ENCODE data around the gene CYP4F8.
"Not testable (repeated sequence)": the region's sequence is repeated elsewhere in the genome, so short reads cannot be mapped to it uniquely, and the experiment has no call there.

CYP4F8 gene, protein sequence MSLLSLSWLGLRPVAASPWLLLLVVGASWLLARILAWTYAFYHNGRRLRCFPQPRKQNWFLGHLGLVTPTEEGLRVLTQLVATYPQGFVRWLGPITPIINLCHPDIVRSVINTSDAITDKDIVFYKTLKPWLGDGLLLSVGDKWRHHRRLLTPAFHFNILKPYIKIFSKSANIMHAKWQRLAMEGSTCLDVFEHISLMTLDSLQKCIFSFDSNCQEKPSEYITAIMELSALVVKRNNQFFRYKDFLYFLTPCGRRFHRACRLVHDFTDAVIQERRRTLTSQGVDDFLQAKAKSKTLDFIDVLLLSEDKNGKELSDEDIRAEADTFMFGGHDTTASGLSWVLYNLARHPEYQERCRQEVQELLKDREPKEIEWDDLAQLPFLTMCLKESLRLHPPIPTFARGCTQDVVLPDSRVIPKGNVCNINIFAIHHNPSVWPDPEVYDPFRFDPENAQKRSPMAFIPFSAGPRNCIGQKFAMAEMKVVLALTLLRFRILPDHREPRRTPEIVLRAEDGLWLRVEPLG

DNA sequence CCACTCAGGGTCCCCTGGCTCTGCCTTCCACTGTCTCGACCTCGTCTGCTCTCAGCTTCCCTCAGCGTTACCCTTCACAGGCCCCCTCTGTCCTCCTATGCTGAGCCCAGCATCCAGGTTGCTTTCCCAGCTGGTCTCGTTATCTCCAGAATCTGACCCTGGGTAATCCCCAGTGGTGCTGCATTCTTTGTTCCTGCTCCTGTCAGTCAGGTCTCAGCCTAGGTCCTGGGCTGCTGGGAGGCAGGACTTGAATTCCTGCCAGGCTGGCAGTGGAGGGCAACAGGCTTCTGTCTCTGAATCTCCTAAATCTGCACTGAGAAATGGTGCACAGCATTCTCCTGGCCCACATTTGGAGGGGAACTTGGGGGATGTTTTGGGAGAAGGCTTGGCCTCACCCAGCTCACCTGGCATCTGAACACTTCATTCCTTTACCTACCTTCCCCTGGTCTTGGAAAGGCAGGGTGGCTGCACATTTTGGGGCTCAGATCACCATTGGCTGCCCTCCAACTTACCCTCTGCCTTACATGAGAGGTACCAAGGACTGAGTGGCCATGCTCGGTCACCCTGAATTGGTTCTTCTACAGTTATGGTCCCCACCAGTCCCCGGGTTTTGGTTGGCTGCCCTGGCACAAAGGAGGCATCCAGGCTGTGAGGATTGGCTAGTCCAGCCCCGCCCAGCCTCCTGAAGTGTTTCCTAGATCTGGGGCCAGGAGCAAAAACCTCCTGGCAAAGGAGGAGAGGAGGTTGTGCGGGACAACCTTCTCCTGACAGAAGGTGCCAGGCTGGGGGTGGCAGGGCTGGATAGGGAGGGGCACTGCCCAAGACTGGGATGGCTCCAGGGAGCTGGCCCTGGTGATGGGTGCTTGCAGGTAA is at the start of gene CYP4F8:
Gene CYP4F8, plus strand, starts transcription at position 712 of the 873 bp plus-strand sequence. CDS start 399 bp downstream, outside the sequence.
- DNase-seq (ENCODE audit: low read depth, low spot score), result no peak

DNA sequence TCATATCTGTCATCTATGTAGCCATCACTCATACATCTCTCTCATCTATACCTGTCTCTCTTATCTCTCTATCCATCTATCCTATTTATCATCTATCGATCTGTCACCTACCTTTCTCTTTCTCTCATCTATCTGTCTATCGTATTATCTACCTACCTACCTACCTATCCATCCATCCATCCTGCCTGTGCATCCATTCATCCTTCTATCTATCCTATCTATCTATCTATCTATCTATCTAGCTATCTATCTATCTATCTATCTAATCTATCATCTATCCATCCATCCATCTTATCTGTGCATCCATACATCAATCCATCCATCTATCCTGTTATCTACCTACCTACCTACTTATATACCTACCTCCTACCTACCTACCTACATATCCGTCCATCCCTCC is 44.6 kb upstream of the CYP4F8 start:
- DNase-seq (ENCODE audit: low read depth, low spot score), result no peak

DNA sequence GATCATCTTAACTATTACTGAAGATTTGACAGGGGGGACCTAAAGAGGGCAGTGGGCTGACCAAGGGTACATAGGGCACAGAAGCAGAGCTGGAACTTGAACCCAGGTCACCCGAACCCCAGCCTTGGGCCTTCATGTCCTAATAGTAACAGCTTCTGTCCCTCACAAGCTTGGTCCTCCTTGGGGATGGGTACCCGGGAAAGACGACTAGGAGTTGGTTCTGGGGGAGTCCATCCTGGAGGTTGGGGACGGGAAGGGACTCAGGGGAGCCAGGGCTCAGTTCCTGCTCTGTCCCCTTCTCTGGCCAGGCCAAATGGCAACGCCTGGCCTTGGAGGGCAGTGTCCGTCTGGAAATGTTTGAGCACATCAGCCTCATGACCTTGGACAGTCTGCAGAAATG is 39.6 kb upstream of the CYP4F8 start:
- DNase-seq (ENCODE audit: low read depth, low spot score), result no peak

DNA sequence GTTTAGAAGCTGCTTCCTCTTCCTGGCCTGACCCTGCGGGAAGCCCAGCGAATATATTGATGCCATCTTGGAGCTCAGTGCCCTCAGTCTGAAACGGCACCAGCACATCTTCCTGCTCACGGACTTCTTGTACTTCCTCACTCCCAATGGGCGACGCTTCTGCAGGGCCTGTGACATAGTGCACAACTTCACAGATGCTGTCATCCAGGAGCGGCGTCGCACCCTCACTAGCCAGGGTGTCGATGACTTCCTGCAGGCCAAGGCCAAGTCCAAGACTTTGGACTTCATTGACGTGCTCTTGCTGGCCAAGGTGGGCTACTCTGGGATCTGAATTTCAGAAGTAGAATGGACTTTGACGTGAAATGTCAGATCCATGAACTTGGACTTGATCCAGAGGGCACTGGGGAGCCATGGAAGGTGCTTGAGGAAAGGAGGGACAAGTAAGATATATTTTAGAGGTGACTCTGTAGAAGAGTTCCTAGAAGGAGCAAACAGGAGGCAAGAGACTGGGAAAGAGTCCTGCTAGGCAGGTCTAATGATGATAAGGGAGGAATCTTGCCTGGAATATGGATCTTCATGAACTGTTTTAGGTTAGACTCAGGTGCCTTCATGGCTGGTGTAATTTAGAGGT is 38.4 kb upstream of the CYP4F8 start:
- no peak for DNase-seq (ENCODE audit: low read depth, low spot score)

DNA sequence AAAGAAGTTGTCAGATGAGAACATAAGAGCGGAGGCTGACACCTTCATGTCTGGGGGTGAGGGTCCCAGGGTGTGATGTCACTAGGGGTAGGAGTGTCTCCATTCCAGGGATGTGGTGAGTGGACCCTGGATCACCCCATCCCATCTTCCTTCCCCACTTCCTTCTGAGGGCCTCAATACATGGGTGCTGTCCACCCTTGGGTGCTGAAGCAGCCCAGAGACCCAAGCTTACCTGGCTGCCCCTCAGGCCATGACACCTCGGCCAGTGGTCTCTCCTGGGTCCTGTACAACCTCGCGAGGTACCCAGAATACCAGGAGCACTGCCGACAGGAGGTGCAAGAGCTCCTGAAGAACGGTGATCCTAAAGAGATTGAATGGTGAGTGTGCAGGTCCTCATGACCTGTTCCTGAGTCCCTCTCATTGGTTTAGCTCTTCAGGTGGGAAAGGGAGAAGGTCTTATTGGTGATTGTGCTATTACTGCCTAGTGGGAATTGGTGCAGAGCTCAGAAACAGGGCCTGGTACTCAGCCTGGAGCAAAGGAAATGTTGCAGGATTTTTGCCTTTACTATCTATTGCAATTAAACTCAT is 37.7 kb upstream of the CYP4F8 start:
- DNase-seq (ENCODE audit: low read depth, low spot score), result no peak

DNA sequence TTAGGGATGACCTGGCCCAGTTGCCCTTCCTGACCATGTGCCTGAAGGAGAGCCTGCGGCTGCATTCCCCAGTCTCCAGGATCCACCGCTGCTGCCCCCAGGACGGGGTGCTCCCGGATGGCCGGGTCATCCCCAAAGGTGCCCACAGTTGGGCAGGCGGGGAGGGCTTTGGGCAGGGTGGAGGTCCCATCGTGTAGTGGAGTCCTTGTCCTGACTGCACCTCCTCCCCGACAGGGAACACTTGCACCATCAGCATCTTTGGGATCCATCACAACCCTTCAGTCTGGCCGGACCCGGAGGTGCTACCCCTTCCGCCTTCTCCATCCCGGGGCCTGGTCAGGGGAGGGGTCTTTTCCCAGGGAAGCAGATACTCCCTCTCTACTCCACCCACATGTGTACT is 31.7 kb upstream of the CYP4F8 start:
- DNase-seq (ENCODE audit: low read depth, low spot score), result no peak

DNA sequence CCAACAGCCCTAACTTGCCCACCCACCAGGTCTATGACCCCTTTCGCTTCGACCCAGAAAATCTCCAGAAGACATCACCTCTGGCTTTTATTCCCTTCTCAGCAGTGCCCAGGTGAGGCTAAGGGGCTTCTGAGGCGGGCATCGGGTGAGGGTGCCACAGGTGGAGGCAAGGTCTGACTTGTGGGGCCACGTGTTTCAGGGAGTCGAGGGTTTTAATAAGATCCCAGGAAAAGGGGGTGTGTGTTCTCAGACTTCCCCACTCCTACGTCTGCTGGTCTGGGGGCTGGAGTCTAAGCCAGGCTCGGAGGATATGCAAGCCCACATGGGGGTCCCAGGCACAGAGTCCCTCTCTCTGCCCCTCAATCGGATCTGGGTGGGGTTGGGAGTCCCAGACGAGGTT is 30.9 kb upstream of the CYP4F8 start:
- no peak for DNase-seq (ENCODE audit: low read depth, low spot score)

DNA sequence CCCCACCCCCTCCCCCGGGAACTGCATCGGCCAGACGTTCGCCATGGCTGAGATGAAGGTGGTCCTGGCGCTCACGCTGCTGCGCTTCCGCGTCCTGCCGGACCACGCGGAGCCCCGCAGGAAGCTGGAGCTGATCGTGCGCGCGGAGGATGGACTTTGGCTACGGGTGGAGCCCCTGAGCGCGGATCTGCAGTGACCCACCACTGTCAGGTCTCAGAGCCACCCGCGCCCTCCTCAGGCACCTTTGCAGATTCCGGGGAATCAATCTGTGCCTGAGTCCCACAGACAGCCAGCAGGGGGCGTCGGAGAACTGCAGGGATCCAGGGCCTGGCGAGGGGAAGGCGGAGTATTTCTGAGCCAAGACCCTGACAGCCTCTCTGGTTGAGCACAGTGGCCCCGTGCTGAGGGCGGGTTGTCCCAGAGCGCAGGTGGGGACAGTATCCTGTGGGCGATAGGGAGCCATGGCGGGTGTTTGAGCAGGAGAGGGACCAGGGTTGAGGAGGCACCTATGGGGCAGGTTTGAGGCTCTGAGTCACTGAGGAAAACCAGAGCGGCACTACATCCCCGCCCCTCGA is 30.4 kb upstream of the CYP4F8 start:
- DNase-seq (ENCODE audit: low read depth, low spot score), result no peak

DNA sequence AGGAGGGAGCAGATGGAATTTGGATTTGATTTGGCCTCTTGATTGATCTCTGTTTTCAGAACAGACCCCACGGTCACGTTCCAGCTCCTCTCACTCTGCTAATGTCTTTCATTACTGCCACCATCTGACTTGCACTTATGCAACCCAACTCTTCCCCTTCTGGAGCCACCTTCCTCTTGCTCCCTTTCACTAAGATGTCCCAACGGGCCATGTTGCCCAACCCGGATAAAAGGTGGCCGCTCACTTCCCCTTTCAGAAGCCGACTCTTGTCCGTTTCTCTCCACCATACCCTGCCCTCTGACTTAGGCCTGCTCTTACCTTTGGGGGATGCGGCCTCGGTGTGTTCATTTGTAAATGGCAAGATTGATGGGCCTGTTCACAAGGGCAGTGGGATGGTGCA is 27.4 kb upstream of the CYP4F8 start:
- DNase-seq (ENCODE audit: low read depth, low spot score), result no peak

DNA sequence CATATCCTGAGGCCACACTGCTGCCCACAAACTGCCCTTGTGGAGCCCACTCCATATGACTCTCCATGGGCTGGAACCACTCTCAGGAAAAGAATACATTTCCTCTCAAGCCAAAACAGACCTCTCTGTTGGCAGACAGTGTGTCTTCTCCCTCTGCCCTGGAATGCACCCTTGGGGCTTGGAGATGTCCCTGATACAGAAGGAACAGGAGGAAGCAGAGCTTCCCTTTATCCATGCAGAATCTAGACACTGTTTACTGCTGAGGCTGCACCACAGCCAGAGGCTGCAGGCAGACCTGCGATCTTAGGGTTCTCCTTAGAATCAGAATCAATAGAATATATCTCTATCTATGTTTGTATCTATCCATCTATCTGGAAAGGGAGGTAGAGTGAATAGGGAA is 26.8 kb upstream of the CYP4F8 start:
- no peak for DNase-seq (ENCODE audit: low read depth, low spot score)

DNA sequence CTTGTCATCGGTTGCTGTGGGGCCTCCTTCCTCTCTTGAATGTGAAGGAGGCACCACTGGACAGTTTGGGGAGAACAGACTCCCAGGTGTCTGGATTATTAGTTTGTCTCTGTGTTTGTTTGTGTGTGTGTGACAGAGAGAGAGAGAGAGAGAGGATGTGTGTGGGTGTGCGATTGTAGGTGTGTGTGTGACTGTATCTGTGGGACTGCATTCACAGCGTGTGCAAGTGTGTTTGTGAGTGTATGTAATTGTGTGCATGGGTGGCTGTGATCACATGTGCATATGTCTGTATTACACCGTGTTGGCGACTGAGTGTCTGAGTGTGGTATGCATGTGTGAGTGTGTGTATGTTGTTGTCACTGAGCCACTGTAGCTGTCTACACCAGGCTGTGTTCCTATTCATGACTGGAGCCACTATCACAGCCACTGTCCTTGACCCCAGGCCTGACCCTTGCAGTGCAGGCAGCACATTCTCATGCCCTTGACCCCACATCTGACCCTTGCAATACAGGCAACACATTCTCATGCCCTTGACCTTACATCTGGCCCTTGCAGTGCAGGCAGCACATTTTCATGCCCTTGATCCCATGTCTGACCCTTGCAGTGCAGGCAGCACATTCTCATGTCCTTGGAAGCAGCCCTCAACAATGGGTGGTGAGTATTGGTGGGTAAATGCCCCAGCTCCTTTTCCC is 25.1 kb upstream of the CYP4F8 start:
- no peak for DNase-seq (ENCODE audit: low read depth, low spot score)

DNA sequence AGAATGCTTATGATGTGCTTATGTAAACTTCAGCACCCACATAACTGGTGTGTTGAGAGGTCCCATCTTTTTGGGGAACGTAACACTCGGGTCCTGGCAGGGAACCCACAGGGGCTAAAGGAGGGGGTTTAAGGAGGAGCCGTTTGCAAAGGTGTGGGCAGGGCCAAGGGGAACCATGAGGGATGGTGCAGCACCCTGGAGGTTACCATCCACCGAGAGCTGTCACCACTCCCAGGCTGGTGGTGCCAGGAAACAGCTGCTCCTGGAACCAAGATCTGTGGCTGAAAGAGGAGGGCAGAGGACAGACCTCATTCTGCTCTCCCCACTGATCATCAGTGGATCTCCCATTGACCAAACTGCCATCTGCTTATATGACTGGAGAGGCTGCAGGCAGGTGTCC is 23.2 kb upstream of the CYP4F8 start:
- no peak for DNase-seq (ENCODE audit: low read depth, low spot score)

DNA sequence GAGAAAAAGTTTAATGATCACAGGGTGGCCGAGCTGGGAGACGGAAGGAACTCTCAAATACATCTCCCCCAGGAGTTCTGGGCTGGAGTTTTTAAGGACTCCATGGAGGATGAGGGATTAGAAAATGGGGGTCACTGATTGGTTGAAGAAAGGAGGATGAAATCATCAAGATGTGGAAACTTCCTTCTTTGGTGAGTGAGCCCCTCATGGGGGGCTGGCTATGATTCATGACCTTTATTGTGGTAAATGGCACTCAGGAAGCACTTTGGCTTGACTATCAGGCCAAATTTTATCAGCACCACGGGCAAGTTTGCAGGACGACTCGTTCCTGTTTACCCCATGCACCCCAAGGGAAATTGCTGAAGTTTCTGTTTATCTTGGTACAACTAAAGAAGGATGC is 22.5 kb upstream of the CYP4F8 start:
- not testable (repeated sequence) for DNase-seq (ENCODE audit: low read depth, low spot score)

DNA sequence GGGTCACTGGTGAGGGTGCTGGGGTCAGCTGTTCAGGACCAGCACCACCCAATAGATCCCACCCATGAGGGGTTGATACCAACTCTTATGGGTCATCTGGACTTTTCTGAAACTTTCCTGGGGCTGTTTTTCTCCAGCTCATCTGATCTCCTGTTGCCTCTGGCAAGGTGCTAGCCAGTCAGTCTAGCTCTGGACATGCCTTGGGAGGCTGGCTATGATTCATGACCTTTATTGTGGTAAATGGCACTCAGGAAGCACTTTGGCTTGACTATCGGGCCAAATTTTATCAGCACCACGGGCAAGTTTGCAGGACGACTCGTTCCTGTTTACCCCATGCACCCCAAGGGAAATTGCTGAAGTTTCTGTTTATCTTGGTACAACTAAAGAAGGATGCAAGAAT is 21.3 kb upstream of the CYP4F8 start:
- DNase-seq (ENCODE audit: low read depth, low spot score), result not testable (repeated sequence)

DNA sequence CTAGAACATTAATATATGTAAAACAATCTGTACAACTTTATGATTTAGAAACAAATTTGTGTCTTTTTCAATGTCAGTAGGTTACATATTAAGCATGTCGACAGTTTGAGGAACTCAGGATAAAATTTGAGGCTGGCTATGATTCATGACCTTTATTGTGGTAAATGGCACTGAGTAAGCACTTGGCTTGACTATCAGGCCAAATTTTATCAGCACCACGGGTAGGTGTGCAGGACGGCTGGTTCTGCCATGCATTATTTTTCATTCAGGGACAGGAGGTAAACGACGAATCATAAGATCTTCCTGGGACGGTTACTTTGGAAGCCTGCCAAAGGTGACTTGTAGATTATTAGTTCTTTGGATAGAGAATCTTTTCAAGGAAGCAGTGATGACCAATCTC is 19.9 kb upstream of the CYP4F8 start:
- no peak for DNase-seq (ENCODE audit: low read depth, low spot score)

DNA sequence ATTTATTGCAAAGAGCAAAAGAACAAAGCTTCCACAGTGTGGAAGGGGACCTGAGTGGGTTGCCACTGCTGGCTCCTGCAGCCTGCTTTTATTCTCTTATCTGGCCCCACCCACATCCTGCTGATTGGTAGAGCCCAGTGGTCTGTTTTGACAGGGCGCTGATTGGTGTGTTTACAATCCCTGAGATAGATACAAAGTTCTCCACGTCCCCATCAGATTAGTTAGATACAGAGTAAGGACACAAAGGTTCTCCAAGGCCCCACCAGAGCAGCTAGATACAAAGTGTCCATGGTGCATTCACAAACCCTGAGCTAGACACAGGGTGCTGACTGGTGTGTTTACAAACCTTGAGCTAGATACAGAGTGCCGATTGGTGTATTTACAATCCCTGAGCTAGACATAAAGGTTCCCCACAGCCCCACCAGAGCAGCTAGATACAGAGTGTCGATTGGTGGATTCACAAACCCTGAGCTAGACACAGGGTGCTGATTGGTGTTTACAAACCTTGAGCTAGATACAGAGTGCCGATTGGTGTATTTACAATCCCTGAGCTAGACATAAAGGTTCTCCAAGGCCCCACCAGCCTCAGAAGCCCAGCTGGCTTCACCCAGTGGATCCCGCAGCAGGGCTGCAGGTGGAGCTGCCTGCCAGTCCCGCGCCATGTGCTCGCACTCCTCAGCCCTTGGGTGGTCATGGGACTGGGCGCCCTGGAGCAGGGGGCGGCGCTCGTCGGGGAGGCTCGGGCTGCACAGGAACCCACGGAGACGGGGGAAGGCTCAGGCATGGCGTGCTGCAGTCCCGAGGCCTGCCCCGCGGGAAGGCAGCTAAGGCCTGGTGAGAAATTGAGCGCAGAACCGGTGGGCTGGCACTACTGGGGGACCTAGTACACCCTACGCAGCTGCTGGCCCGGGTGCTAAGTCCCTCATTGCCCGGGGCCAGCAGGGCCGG is 6.8 kb upstream of the CYP4F8 start:
- DNase-seq (ENCODE audit: low read depth, low spot score), result not testable (repeated sequence)

DNA sequence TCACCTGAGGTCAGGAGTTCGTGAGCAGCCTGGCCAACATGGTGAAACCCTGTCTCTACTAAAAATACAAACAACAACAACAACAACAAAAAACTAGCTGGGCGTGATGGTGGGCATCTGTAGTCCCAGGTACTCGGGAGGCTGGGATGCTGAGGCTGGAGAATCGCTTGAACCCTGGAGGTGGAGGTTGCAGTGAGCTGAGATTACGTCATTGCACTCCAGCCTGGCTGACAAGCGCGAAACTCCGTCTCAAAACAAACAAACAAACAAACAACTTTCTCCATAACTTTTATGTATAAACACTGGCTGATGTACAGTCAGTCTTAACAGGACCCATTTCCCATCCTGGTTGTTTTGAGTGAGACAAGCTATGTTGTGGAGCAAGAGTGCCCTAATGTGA is 5.8 kb upstream of the CYP4F8 start:
- DNase-seq (ENCODE audit: low read depth, low spot score), result no peak

DNA sequence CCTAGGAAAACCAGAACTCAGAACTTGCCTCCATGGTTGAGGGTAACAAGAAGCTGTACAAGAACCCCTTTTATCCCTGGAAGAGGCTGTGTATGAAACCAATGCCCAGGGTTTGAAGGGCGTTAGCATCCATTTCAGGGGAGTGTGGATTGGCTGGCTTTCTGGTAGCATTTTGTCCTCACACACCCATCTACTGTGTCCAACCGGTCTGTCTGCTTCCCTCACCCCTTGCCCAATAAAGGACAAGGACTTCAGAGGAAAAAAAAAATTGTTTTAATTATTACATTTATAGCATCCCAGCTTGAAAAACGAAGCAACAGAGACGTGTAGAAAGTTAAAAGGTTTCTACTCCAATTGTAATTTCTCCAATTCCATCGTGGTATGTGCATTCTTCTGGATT is 2.7 kb upstream of the CYP4F8 start:
- no peak for DNase-seq (ENCODE audit: low read depth, low spot score)

DNA sequence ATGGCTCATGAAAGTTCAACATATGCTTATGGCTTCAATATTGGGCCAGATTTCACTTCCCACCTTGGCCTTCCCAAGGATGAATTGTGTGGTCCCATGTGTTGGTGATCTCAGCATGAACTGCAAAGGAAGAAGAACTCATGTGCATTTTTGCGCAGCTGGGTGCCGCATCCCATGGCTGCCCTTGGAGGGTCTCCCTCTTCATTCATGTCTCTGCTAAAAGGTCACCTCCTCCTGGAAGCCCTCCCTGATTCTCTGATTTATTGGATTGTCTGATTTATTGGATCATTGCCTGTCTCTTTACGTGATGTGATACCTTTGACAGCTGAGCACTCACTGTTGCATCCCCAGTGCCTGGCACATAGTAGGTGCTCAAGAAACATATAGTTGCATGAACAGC is 1.7 kb upstream of the CYP4F8 start:
- no peak for DNase-seq (ENCODE audit: low read depth, low spot score)

DNA sequence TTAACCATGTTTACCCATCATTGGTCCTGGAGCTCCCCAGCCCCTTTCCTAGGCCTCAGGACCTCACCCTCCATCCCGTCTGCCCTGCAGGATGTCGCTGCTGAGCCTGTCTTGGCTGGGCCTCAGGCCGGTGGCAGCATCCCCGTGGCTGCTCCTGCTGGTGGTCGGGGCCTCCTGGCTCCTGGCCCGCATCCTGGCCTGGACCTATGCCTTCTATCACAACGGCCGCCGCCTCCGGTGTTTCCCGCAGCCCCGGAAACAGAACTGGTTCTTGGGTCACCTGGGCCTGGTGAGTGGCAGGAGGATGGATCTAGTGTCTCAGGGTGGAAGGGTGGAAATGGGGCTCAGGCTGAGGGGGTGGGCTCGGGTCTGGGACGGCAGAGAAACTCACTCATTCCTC is 508 bp downstream of the CYP4F8 start:
- DNase-seq (ENCODE audit: low read depth, low spot score), result no peak

All from brain pericyte (primary cell).